Kidney epithelial cell (primary cell): ENCODE data around the gene PLA2G6. TPM values are rescaled to one million over a fixed set of nuclear protein-coding genes. Genes with fewer than 3 reads are reported as not detected.
A peak's percentile ranks its signal among the peaks of the same experiment; 100 is the strongest.

ENCODE experiments used
- DNase-seq: peaks from one replicate; pipeline ENCODE4 v3.0.0-alpha.2; 2010; ENCODE audit warnings: low read depth
- H3K27me3 ChIP-seq: 2 replicates; pipeline ENCODE4 v1.6.0; 2011; ENCODE audit warnings: low read length; ENCODE audit not compliant: control insufficient read depth, insufficient read depth
- H3K36me3 ChIP-seq: 2 replicates; pipeline ENCODE4 v1.5.1; 2011; ENCODE audit warnings: low read length; ENCODE audit not compliant: control insufficient read depth, insufficient read depth
- H3K4me3 ChIP-seq: 2 replicates; pipeline ENCODE4 v1.5.1; 2011; ENCODE audit warnings: low read depth, mild to moderate bottlenecking, control low read depth, low read length
- CTCF ChIP-seq: IDR thresholded peaks from 2 replicates; pipeline ENCODE4 v1.5.1; 2011; ENCODE audit warnings: mild to moderate bottlenecking, moderate library complexity, low read length, control low read depth, inconsistent platforms; ENCODE audit not compliant: insufficient read depth, poor library complexity, severe bottlenecking
- total RNA-seq: library from RNA; depleted of rRNA; stranded (reverse); fragments of >200 nt; gene quantifications from 2 replicates; pipeline ENCODE4 v1.2.3, GENCODE V29; 2015

Gene PLA2G6
- total RNA-seq, 1 donor from 2014 or later, result 15.5 TPM

- H3K27me3 ChIP-seq, result peaks cover under 1% of the 10 kb centered on the region
- H3K36me3 ChIP-seq, result no peaks in the 10 kb centered on the region
- no peak overlapping the region for H3K4me3 ChIP-seq
- no peak for TF ChIP-seq CTCF
- no peak for DNase-seq
These were observed 72.9 kb downstream of the PLA2G6 start for GRCh38 chr22:38108561-38109319.

- Histone ChIP-seq H3K27me3 (no peaks in the 10 kb centered on the region), H3K4me3 (no peak overlapping the region), H3K36me3 (no peaks in the 10 kb centered on the region)
- DNase-seq, result no peak
- TF ChIP-seq CTCF, result no peak
These were observed 73.7 kb downstream of the PLA2G6 start for GRCh38 chr22:38107692-38108515.

- TF ChIP-seq CTCF, result no peak
- H3K36me3 ChIP-seq, result no peaks in the 10 kb centered on the region
These were observed 74.6 kb downstream of the PLA2G6 start for GRCh38 chr22:38106814-38107578.

GRCh38 chr22:38104084-38104483, 77.5 kb downstream of the PLA2G6 start:
- TF ChIP-seq CTCF, result peak; percentile 41
- Histone ChIP-seq H3K4me3 (no peak overlapping the region), H3K27me3 (no peaks in the 10 kb centered on the region), H3K36me3 (no peaks in the 10 kb centered on the region)
- DNase-seq, result no peak

More at GRCh38 chr22:38106814-38107578, 74.6 kb downstream of the PLA2G6 start:
- no peak overlapping the region for H3K4me3 ChIP-seq
- no peaks in the 10 kb centered on the region for H3K27me3 ChIP-seq
- DNase-seq, result no peak

- H3K36me3 ChIP-seq, result no peaks in the 10 kb centered on the region
- DNase-seq, result no peak
- no peak overlapping the region for H3K4me3 ChIP-seq
- TF ChIP-seq CTCF, result no peak
- H3K27me3 ChIP-seq, result no peaks in the 10 kb centered on the region
These were observed 78.0 kb downstream of the PLA2G6 start for GRCh38 chr22:38103641-38104040.
